Activated naive CD8-positive, alpha-beta T cell treated with anti-CD3 and anti-CD28 coated beads, Interleukin-2, amount 10 ng/mL, durations not matched to agents 7 days and 5 days (primary cell): ENCODE measurements around the gene KIRREL3. TPM values are rescaled to one million over a fixed set of nuclear protein-coding genes. Genes with fewer than 3 reads are reported as not detected.

ENCODE experiments used
- ATAC-seq: fragments of 150-1000 bp; cut with Tn5 transposase; one replicate; pipeline ENCODE4 v1.10.0; 2021; ENCODE audit warnings: low read depth, moderate library complexity
- POLR2A ChIA-PET: fragments of 350-600 bp; sonication (Branson Sonifier 250); formaldehyde crosslinking; loops from one replicate; lab custom pipeline; 2021; ENCODE audit warnings: antibody characterized with exemption; lab: Charles Lee
- DNase-seq: peaks from one replicate; pipeline ENCODE4 v3.0.0; 2021
- H3K27ac Mint-ChIP-seq: one replicate; pipeline ENCODE4 v1.8.0; 2022; ENCODE audit warnings: mild to moderate bottlenecking, mixed read lengths
- H3K27me3 Mint-ChIP-seq: one replicate; pipeline ENCODE4 v1.8.0; 2022; ENCODE audit warnings: mild to moderate bottlenecking, moderate library complexity, mixed read lengths
- H3K36me3 Mint-ChIP-seq: one replicate; pipeline ENCODE4 v1.8.0; 2021; ENCODE audit warnings: mild to moderate bottlenecking, mixed read lengths
- H3K4me1 Mint-ChIP-seq: one replicate; pipeline ENCODE4 v1.8.0; 2021; ENCODE audit warnings: mixed read lengths
- H3K4me3 Mint-ChIP-seq: one replicate; pipeline ENCODE4 v1.8.0; 2022; ENCODE audit warnings: mild to moderate bottlenecking, moderate library complexity, mixed read lengths
- H3K9me3 Mint-ChIP-seq: one replicate; pipeline ENCODE4 v1.8.0; 2021; ENCODE audit warnings: mixed read lengths
- total RNA-seq, 2 experiments: library from RNA; stranded (reverse); gene quantifications; one replicate each; pipeline ENCODE4 v1.2.3, GENCODE V29; 2021

KIRREL3 gene
- total RNA-seq, 2 experiments from 2014 or later = not detected

- ATAC-seq (no peak), DNase-seq (no peak)
- Mint-ChIP-seq H3K4me3 (no peak overlapping the region), H3K27ac (no peak overlapping the region), H3K27me3 (no peaks in the 10 kb centered on the region), H3K36me3 (no peaks in the 10 kb centered on the region), H3K9me3 (no peaks in the 10 kb centered on the region), H3K4me1 (no peaks in the 10 kb centered on the region)
- POLR2A ChIA-PET = no interaction called here
Measured at GRCh38 chr11:127018683-127019279, 18.2 kb upstream of the KIRREL3 start.

DNA sequence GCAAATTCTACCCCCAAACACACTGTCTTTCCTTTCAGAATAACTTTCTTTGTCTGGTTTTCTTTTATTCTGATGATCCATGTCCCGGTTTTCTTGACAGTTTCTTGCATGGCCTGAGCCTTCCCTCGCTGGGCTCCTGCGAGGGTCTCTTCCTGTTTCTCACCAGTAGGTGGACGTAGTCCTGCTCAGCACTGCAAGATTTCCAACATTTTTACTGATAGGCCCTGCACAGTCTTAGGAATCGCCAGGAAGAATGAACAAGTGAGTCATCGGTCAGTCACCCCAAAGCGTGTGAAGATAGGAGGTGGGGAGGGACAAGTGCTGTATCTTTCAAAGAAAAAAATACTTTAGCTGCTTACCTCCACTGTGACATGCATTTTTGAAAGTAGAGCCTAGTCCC lies 16.9 kb upstream of the KIRREL3 start:
- Mint-ChIP-seq H3K4me1 (no peaks in the 10 kb centered on the region), H3K4me3 (no peak overlapping the region), H3K36me3 (no peaks in the 10 kb centered on the region), H3K9me3 (no peaks in the 10 kb centered on the region), H3K27me3 (no peaks in the 10 kb centered on the region), H3K27ac (no peak overlapping the region)
- POLR2A ChIA-PET = no interaction called here
- no peak for DNase-seq
- ATAC-seq = no peak

- POLR2A ChIA-PET = no interaction called here
- H3K27me3 Mint-ChIP-seq = no peaks in the 10 kb centered on the region
- no peak overlapping the region for H3K27ac Mint-ChIP-seq
- ATAC-seq (no peak), DNase-seq (no peak)
- no peaks in the 10 kb centered on the region for H3K4me1 Mint-ChIP-seq
- H3K9me3 Mint-ChIP-seq = no peaks in the 10 kb centered on the region
- H3K4me3 Mint-ChIP-seq = no peak overlapping the region
- no peaks in the 10 kb centered on the region for H3K36me3 Mint-ChIP-seq
Measured at GRCh38 chr11:127013550-127013949, 13.0 kb upstream of the KIRREL3 start.

- Mint-ChIP-seq H3K4me1 (no peaks in the 10 kb centered on the region), H3K4me3 (no peak overlapping the region), H3K27me3 (peaks cover 16% of the 10 kb centered on the region), H3K27ac (no peak overlapping the region), H3K9me3 (no peaks in the 10 kb centered on the region), H3K36me3 (no peaks in the 10 kb centered on the region)
- POLR2A ChIA-PET = no interaction called here
- DNase-seq = no peak
- no peak for ATAC-seq
Measured at GRCh38 chr11:127006311-127006710, 5.7 kb upstream of the KIRREL3 start.

- Mint-ChIP-seq H3K9me3 (no peaks in the 10 kb centered on the region), H3K4me3 (no peak overlapping the region), H3K27ac (no peak overlapping the region), H3K36me3 (no peaks in the 10 kb centered on the region), H3K27me3 (peaks cover 16% of the 10 kb centered on the region), H3K4me1 (no peaks in the 10 kb centered on the region)
- ATAC-seq (no peak), DNase-seq (no peak)
- POLR2A ChIA-PET = no interaction called here
Measured at GRCh38 chr11:127003260-127003981, 2.9 kb upstream of the KIRREL3 start.

GRCh38 chr11:127002669-127003259 lies 2.2 kb upstream of the KIRREL3 start:
- Mint-ChIP-seq H3K4me1 (no peaks in the 10 kb centered on the region), H3K27me3 (peaks cover 16% of the 10 kb centered on the region)

GRCh38 chr11:127000981-127001380 lies 411 bp upstream of the KIRREL3 start:
- POLR2A ChIA-PET = no interaction called here
- DNase-seq (no peak), ATAC-seq (no peak)
- no peaks in the 10 kb centered on the region for H3K4me1 Mint-ChIP-seq
- H3K36me3 Mint-ChIP-seq = no peaks in the 10 kb centered on the region
- peaks cover 18% of the 10 kb centered on the region for H3K27me3 Mint-ChIP-seq
- no peaks in the 10 kb centered on the region for H3K9me3 Mint-ChIP-seq
- H3K27ac Mint-ChIP-seq = no peak overlapping the region
- H3K4me3 Mint-ChIP-seq = no peak overlapping the region

More at GRCh38 chr11:127002669-127003259, 2.2 kb upstream of the KIRREL3 start:
- Mint-ChIP-seq H3K4me3 (no peak overlapping the region), H3K36me3 (no peaks in the 10 kb centered on the region), H3K27ac (no peak overlapping the region), H3K9me3 (no peaks in the 10 kb centered on the region)
- POLR2A ChIA-PET = no interaction called here
- ATAC-seq (no peak), DNase-seq (no peak)

GRCh38 chr11:126999366-126999765 lies 1.2 kb downstream of the KIRREL3 start:
- Mint-ChIP-seq H3K4me1 (no peaks in the 10 kb centered on the region), H3K9me3 (no peaks in the 10 kb centered on the region), H3K4me3 (no peak overlapping the region), H3K27ac (no peak overlapping the region), H3K27me3 (peaks cover 11% of the 10 kb centered on the region), H3K36me3 (no peaks in the 10 kb centered on the region)
- POLR2A ChIA-PET = no interaction called here
- no peak for ATAC-seq
- DNase-seq = no peak

- no peak overlapping the region for H3K4me3 Mint-ChIP-seq
- POLR2A ChIA-PET = no interaction called here
- H3K36me3 Mint-ChIP-seq = no peaks in the 10 kb centered on the region
- ATAC-seq (no peak), DNase-seq (no peak)
- H3K27ac Mint-ChIP-seq = no peak overlapping the region
- peaks cover 4% of the 10 kb centered on the region for H3K27me3 Mint-ChIP-seq
- no peaks in the 10 kb centered on the region for H3K9me3 Mint-ChIP-seq
- H3K4me1 Mint-ChIP-seq = no peaks in the 10 kb centered on the region
Measured at GRCh38 chr11:126997641-126998040, 2.9 kb downstream of the KIRREL3 start.

DNA sequence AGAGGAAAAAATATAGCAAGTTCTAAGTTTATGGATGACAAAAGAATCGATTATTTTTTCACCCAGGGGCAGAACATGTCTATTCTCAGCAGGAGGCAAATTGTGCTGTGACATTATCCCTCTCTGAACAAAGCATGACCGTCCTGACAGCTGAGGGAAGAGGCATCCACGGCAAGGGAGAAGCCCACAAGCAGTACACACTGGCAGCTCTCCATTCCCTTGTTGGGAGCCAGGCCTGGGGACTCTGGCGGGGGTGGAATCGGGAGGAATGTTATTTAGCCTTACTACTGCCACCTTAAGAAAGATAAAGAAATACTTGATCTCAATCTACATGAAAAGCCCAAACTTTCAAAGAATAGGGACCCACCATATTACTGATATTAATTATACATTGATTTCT lies 3.4 kb downstream of the KIRREL3 start:
- POLR2A ChIA-PET = no interaction called here
- no peak overlapping the region for H3K27ac Mint-ChIP-seq
- DNase-seq (no peak), ATAC-seq (no peak)
- no peak overlapping the region for H3K4me3 Mint-ChIP-seq
- peaks cover 4% of the 10 kb centered on the region for H3K27me3 Mint-ChIP-seq
- no peaks in the 10 kb centered on the region for H3K4me1 Mint-ChIP-seq
- H3K36me3 Mint-ChIP-seq = no peaks in the 10 kb centered on the region
- H3K9me3 Mint-ChIP-seq = no peaks in the 10 kb centered on the region

DNA sequence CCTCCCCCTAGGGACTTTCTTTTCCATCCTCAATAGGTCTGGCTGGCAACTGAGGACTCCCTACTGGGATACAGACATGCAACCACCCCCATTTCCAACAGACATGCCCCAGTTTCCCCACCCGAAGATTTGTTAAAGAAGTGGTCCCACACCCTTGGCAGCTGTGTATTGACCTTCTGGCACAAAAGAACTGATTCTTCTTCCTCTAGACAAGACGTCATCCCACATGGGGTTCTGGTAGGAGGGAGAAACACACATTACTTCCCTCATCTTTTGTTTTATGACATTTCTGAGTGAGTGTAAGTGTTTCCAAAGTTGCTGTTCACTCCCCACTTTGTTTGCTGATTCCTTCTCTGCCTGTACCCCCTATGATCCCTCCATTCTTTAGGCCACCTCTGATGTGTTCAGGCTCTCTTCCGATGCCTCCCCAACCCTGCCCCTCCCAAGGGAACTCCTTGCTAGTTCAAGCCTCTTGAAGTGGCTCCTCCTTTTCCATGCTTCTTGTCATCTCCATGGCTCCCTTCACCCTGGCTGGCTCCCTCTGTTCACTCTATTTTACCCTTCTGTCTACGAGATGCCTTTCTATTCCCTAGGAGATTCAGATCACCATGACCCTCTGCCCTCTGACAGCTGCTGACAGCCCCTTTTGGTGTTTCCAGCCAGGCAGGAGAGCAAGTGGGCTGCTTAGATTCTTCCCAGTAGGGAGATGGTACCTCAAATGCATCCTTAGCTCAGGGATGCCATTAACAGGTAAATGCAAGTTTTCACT lies 4.3 kb downstream of the KIRREL3 start:
- POLR2A ChIA-PET = no interaction called here
- H3K27me3 Mint-ChIP-seq = peaks cover 4% of the 10 kb centered on the region
- ATAC-seq (no peak), DNase-seq (no peak)
- H3K4me1 Mint-ChIP-seq = no peaks in the 10 kb centered on the region
- no peaks in the 10 kb centered on the region for H3K9me3 Mint-ChIP-seq
- no peak overlapping the region for H3K27ac Mint-ChIP-seq
- H3K4me3 Mint-ChIP-seq = no peak overlapping the region
- no peaks in the 10 kb centered on the region for H3K36me3 Mint-ChIP-seq

- no peak for ATAC-seq
- no peaks in the 10 kb centered on the region for H3K9me3 Mint-ChIP-seq
- H3K4me1 Mint-ChIP-seq = no peaks in the 10 kb centered on the region
- H3K27me3 Mint-ChIP-seq = peaks cover 4% of the 10 kb centered on the region
- H3K4me3 Mint-ChIP-seq = no peak overlapping the region
- no peak overlapping the region for H3K27ac Mint-ChIP-seq
- DNase-seq = no peak
- POLR2A ChIA-PET = no interaction called here
- no peaks in the 10 kb centered on the region for H3K36me3 Mint-ChIP-seq
Measured at GRCh38 chr11:126993599-126993998, 7.0 kb downstream of the KIRREL3 start.

- H3K4me1 Mint-ChIP-seq = no peaks in the 10 kb centered on the region
- DNase-seq = no peak
- H3K4me3 Mint-ChIP-seq = no peak overlapping the region
- no peak overlapping the region for H3K27ac Mint-ChIP-seq
- no peaks in the 10 kb centered on the region for H3K9me3 Mint-ChIP-seq
- ATAC-seq = no peak
- POLR2A ChIA-PET = no interaction called here
- no peaks in the 10 kb centered on the region for H3K36me3 Mint-ChIP-seq
- H3K27me3 Mint-ChIP-seq = peaks cover 4% of the 10 kb centered on the region
Measured at GRCh38 chr11:126992804-126993111, 7.8 kb downstream of the KIRREL3 start.
